Measurements from ENCODE around the gene LDLRAD4.

DNA sequence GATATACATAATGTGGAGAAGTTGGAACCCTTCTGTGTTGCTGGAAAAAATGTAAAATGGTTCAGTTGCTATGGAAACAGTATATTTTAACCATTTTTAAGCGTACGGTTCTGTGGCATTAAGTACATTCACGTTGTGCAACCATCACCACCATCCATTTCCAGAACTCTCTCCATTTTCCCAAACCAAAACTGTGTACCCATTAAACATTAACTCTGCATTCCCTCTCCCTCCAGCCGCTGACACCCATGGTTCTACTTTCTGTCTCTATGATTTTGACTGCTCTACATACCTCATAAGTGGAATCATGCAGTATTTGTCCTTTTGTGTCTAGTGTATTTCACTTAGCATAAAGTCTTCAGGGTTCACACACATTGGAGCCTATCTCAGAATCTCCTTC is 67.3 kb downstream of the LDLRAD4 start:
- TF ChIP-seq POLR2A (IDR thresholded peaks at IDR 0.05; ENCODE audit: low read depth) (no peak), EP300 (IDR thresholded peaks at IDR 0.05) (no peak), POLR2AphosphoS5 (IDR thresholded peaks at IDR 0.05) (no peak)
- TF ChIP-seq, protein P1, sequence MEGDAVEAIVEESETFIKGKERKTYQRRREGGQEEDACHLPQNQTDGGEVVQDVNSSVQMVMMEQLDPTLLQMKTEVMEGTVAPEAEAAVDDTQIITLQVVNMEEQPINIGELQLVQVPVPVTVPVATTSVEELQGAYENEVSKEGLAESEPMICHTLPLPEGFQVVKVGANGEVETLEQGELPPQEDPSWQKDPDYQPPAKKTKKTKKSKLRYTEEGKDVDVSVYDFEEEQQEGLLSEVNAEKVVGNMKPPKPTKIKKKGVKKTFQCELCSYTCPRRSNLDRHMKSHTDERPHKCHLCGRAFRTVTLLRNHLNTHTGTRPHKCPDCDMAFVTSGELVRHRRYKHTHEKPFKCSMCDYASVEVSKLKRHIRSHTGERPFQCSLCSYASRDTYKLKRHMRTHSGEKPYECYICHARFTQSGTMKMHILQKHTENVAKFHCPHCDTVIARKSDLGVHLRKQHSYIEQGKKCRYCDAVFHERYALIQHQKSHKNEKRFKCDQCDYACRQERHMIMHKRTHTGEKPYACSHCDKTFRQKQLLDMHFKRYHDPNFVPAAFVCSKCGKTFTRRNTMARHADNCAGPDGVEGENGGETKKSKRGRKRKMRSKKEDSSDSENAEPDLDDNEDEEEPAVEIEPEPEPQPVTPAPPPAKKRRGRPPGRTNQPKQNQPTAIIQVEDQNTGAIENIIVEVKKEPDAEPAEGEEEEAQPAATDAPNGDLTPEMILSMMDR (IDR thresholded peaks at IDR 0.05) = no peak
